Activated naive CD4-positive, alpha-beta T cell treated with anti-CD3 and anti-CD28 coated beads for 36 hours (primary cell): Measurements from ENCODE around the gene CASK. TPM values are rescaled to one million over a fixed set of nuclear protein-coding genes. Genes with fewer than 3 reads are reported as not detected.

Experiments used
- CTCF ChIA-PET: fragments of 350-600 bp; sonication (Branson Sonifier 250); formaldehyde crosslinking; loops from one replicate; lab custom pipeline; 2021; ENCODE audit warnings: antibody characterized with exemption; lab: Charles Lee
- DNase-seq: peaks from one replicate; pipeline ENCODE4 v3.0.0-alpha.2; 2020
- H3K27ac Mint-ChIP-seq: one replicate; pipeline ENCODE4 v1.8.0; 2021; ENCODE audit warnings: mild to moderate bottlenecking, mixed read lengths
- H3K27me3 Mint-ChIP-seq: one replicate; pipeline ENCODE4 v1.8.0; 2021; ENCODE audit warnings: low read depth, mixed read lengths
- H3K36me3 Mint-ChIP-seq: one replicate; pipeline ENCODE4 v1.8.0; 2021; ENCODE audit warnings: low read depth, mixed read lengths
- H3K4me1 Mint-ChIP-seq: one replicate; pipeline ENCODE4 v1.8.0; 2021; ENCODE audit warnings: low read depth, mixed read lengths
- H3K4me3 Mint-ChIP-seq: one replicate; pipeline ENCODE4 v1.8.0; 2021; ENCODE audit warnings: mild to moderate bottlenecking, moderate library complexity, mixed read lengths
- H3K9me3 Mint-ChIP-seq: one replicate; pipeline ENCODE4 v1.8.0; 2021; ENCODE audit warnings: mixed read lengths
- intact Hi-C: fragments of 100-400 bp; cut with micrococcal nuclease; formaldehyde crosslinking; loops from one replicate; pipeline ENCODE4 v1.15.1; 2023
- total RNA-seq, 2 experiments: library from RNA; stranded (reverse); gene quantifications; one replicate each; pipeline ENCODE4 v1.2.3, GENCODE V29; 2021

CASK gene
- total RNA-seq, 2 experiments from 2014 or later = 15.4 to 18.9 TPM

- H3K9me3 Mint-ChIP-seq = no peaks in the 10 kb centered on the region
- intact Hi-C loops = loop anchor here (1.0 kb wide), 2 partner anchors 26 to 202 kb away; no protein-coding TSS in a partner anchor
- no peak overlapping the region for H3K4me3 Mint-ChIP-seq
- CTCF ChIA-PET = interaction anchor here (0.6 to 1.2 kb wide), 4 partner anchors 78 to 310 kb away, joined by 3 to 4 read pairs (median 4); no protein-coding TSS in a partner anchor
- DNase-seq = no peak
- no peaks in the 10 kb centered on the region for H3K27me3 Mint-ChIP-seq
- H3K27ac Mint-ChIP-seq = no peak overlapping the region
- no peaks in the 10 kb centered on the region for H3K36me3 Mint-ChIP-seq
- H3K4me1 Mint-ChIP-seq = peaks cover 3% of the 10 kb centered on the region
Measured at GRCh38 chrX:41759817-41760216, 163.5 kb downstream of the CASK start.

GRCh38 chrX:41758401-41758800 is 165.0 kb downstream of the CASK start:
- intact Hi-C loops = no loop called here
- Mint-ChIP-seq H3K4me3 (no peak overlapping the region), H3K4me1 (no peaks in the 10 kb centered on the region), H3K27ac (no peak overlapping the region), H3K36me3 (no peaks in the 10 kb centered on the region), H3K9me3 (no peaks in the 10 kb centered on the region), H3K27me3 (no peaks in the 10 kb centered on the region)
- CTCF ChIA-PET = interaction anchor here (0.7 kb wide), 1 partner anchor 201 kb away, joined by 3 read pairs; no protein-coding TSS in a partner anchor
- DNase-seq = no peak

GRCh38 chrX:41750716-41751115 is 172.6 kb downstream of the CASK start:
- Mint-ChIP-seq H3K4me3 (no peak overlapping the region), H3K4me1 (no peaks in the 10 kb centered on the region), H3K27me3 (no peaks in the 10 kb centered on the region), H3K9me3 (no peaks in the 10 kb centered on the region), H3K27ac (no peak overlapping the region), H3K36me3 (no peaks in the 10 kb centered on the region)
- CTCF ChIA-PET = no interaction called here
- intact Hi-C loops = no loop called here
- DNase-seq = no peak

GRCh38 chrX:41739871-41740270 is 183.5 kb downstream of the CASK start:
- CTCF ChIA-PET = interaction anchor here (0.5 kb wide), 1 partner anchor 10 kb away, joined by 4 read pairs; no protein-coding TSS in a partner anchor
- no peak overlapping the region for H3K27ac Mint-ChIP-seq
- H3K36me3 Mint-ChIP-seq = peaks cover 6% of the 10 kb centered on the region
- H3K4me1 Mint-ChIP-seq = peaks cover 10% of the 10 kb centered on the region
- H3K9me3 Mint-ChIP-seq = no peaks in the 10 kb centered on the region
- H3K4me3 Mint-ChIP-seq = no peak overlapping the region
- H3K27me3 Mint-ChIP-seq = no peaks in the 10 kb centered on the region
- no peak for DNase-seq
- intact Hi-C loops = loop anchor here (10.0 kb wide), 1 partner anchor 465 kb away; no protein-coding TSS in a partner anchor

DNA sequence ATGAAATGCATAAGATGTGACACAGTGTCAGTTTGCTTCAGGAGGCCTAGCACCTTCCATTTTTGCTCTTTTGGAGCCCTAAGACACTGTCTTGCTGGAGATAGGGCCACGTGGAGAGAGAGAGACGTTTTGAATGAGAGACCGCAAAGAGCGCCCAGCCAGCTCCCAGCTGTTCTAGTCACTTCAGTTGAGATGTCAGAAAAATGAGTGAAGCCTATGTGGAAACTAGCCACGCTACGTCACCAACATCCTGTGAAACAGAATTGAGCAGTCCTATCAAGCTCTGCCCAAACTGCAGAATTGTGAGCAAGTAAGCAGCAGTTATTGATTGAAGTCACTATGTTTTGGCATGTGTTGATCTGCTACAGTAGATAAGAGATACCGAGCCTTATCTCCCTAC is 186.3 kb downstream of the CASK start:
- peak; percentile 60 for DNase-seq
- Mint-ChIP-seq H3K27me3 (no peaks in the 10 kb centered on the region), H3K36me3 (peaks cover 2% of the 10 kb centered on the region), H3K27ac (no peak overlapping the region), H3K9me3 (no peaks in the 10 kb centered on the region), H3K4me3 (no peak overlapping the region), H3K4me1 (peaks cover 19% of the 10 kb centered on the region)
- intact Hi-C loops = loop anchor here (10.0 kb wide), 1 partner anchor 462 kb away; no protein-coding TSS in a partner anchor
- CTCF ChIA-PET = no interaction called here

DNA sequence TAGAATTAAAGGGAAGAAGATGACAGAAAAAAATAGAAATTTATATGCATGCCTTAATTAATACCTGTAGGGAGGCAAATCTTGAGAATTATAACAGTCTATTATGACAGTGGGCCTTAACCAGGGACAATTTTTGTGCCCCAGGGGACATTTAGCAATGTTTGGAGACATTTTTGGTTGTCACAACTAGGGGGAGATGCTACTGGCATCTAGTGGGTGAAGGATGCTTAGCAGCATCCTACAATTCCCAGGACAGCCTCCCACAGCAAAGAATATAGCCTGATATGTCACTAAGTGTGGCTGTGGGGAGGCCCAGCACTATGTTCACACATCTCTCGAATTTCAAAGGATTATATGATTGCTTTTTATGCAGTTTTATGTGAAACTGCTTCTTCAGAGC is 188.8 kb downstream of the CASK start:
- peak; percentile 12 for DNase-seq
- H3K27me3 Mint-ChIP-seq = no peaks in the 10 kb centered on the region
- H3K4me3 Mint-ChIP-seq = no peak overlapping the region

GRCh38 chrX:41733939-41734338 is 189.4 kb downstream of the CASK start:
- H3K4me3 Mint-ChIP-seq = no peak overlapping the region
- no peaks in the 10 kb centered on the region for H3K9me3 Mint-ChIP-seq
- peak; percentile 13 for DNase-seq
- H3K36me3 Mint-ChIP-seq = peaks cover 2% of the 10 kb centered on the region
- H3K27ac Mint-ChIP-seq = no peak overlapping the region
- no peaks in the 10 kb centered on the region for H3K27me3 Mint-ChIP-seq
- intact Hi-C loops = loop anchor here (1.0 to 10.0 kb wide), 4 partner anchors 25 to 459 kb away; no protein-coding TSS in a partner anchor
- peaks cover 19% of the 10 kb centered on the region for H3K4me1 Mint-ChIP-seq
- CTCF ChIA-PET = no interaction called here

More for the DNA sequence above, 188.8 kb downstream of the CASK start:
- H3K9me3 Mint-ChIP-seq = no peaks in the 10 kb centered on the region
- intact Hi-C loops = loop anchor here (1.0 to 10.0 kb wide), 4 partner anchors 25 to 460 kb away; no protein-coding TSS in a partner anchor
- CTCF ChIA-PET = no interaction called here
- peaks cover 19% of the 10 kb centered on the region for H3K4me1 Mint-ChIP-seq
- H3K36me3 Mint-ChIP-seq = peaks cover 2% of the 10 kb centered on the region
- peak overlapping the region; percentile 26 for H3K27ac Mint-ChIP-seq

GRCh38 chrX:41732260-41732659 is 191.1 kb downstream of the CASK start:
- H3K4me1 Mint-ChIP-seq = peaks cover 18% of the 10 kb centered on the region
- intact Hi-C loops = loop anchor here (10.0 kb wide), 1 partner anchor 457 kb away; no protein-coding TSS in a partner anchor
- no peak for DNase-seq
- no peak overlapping the region for H3K4me3 Mint-ChIP-seq
- H3K9me3 Mint-ChIP-seq = no peaks in the 10 kb centered on the region
- CTCF ChIA-PET = interaction anchor here (1.0 kb wide), 1 partner anchor 171 kb away, joined by 4 read pairs; no protein-coding TSS in a partner anchor
- no peaks in the 10 kb centered on the region for H3K27me3 Mint-ChIP-seq
- H3K36me3 Mint-ChIP-seq = peaks cover 2% of the 10 kb centered on the region
- H3K27ac Mint-ChIP-seq = no peak overlapping the region

- no peak for DNase-seq
- peaks cover 9% of the 10 kb centered on the region for H3K4me1 Mint-ChIP-seq
- H3K9me3 Mint-ChIP-seq = no peaks in the 10 kb centered on the region
- CTCF ChIA-PET = interaction anchor here (0.7 kb wide), 1 partner anchor 10 kb away, joined by 4 read pairs; no protein-coding TSS in a partner anchor
- no peaks in the 10 kb centered on the region for H3K27me3 Mint-ChIP-seq
- intact Hi-C loops = loop anchor here (10.0 kb wide), 1 partner anchor 455 kb away; no protein-coding TSS in a partner anchor
- no peak overlapping the region for H3K27ac Mint-ChIP-seq
- H3K36me3 Mint-ChIP-seq = no peaks in the 10 kb centered on the region
- no peak overlapping the region for H3K4me3 Mint-ChIP-seq
Measured at GRCh38 chrX:41730081-41730480, 193.3 kb downstream of the CASK start.

- no peak overlapping the region for H3K4me3 Mint-ChIP-seq
- CTCF ChIA-PET = no interaction called here
- no peaks in the 10 kb centered on the region for H3K4me1 Mint-ChIP-seq
- H3K27me3 Mint-ChIP-seq = no peaks in the 10 kb centered on the region
- no peak overlapping the region for H3K27ac Mint-ChIP-seq
- H3K36me3 Mint-ChIP-seq = no peaks in the 10 kb centered on the region
- intact Hi-C loops = no loop called here
- H3K9me3 Mint-ChIP-seq = no peaks in the 10 kb centered on the region
- no peak for DNase-seq
Measured at GRCh38 chrX:41728125-41728524, 195.2 kb downstream of the CASK start.

GRCh38 chrX:41723826-41724225 is 199.5 kb downstream of the CASK start, which contains the start of gene GPR82:
Gene GPR82 (plus strand): TSS chrX:41724181. CDS start chrX:41727027, 2,846 bp downstream.
- DNase-seq = no peak
- Mint-ChIP-seq H3K9me3 (peaks cover 15% of the 10 kb centered on the region), H3K27ac (no peak within 1 kb of the TSS), H3K4me1 (peaks cover 14% of the 10 kb centered on the region), H3K27me3 (no peaks in the 10 kb centered on the region), H3K4me3 (no peak within 1 kb of the TSS), H3K36me3 (peaks cover 20% of the 10 kb centered on the region)
- intact Hi-C loops = no loop called here
- CTCF ChIA-PET = no interaction called here

GRCh38 chrX:41722816-41723618 is 200.3 kb downstream of the CASK start:
- no peak overlapping the region for H3K27ac Mint-ChIP-seq
- no peak overlapping the region for H3K4me3 Mint-ChIP-seq
- peaks cover 23% of the 10 kb centered on the region for H3K36me3 Mint-ChIP-seq
- H3K4me1 Mint-ChIP-seq = peaks cover 14% of the 10 kb centered on the region
- no peak for DNase-seq
- CTCF ChIA-PET = interaction anchor here (0.6 kb wide), 1 partner anchor 12 kb away, joined by 4 read pairs; no protein-coding TSS in a partner anchor
- H3K27me3 Mint-ChIP-seq = no peaks in the 10 kb centered on the region
- intact Hi-C loops = no loop called here
- H3K9me3 Mint-ChIP-seq = peaks cover 17% of the 10 kb centered on the region
